ENCODE measurements around the gene VSIG2.
"Not testable (repeated sequence)": the region's sequence is repeated elsewhere in the genome, so short reads cannot be mapped to it uniquely, and the experiment has no call there.

Gene VSIG2

DNA sequence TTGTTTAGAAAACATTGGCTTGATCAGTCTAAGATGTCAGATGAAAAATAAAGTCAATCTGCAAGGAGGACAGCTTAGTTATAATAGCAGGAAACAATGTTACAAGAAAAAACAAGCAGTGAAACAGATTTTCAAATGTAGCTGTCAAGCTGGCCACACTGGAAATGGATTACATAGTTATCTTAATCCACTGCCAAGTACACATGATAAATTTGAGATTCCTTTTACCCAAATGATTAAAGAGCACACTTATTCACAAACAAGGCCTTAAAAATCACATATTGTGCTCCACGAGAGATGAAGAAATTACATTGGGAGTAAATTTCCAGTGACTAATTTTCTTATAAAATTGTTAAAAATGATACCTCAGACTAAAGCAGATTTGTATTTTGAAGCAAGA, 27.5 kb upstream of the VSIG2 start:
- DNase-seq (ENCODE audit: low spot score), result no peak
- no peak overlapping the region for H3K27ac ChIP-seq
- POLR2A ChIA-PET (ENCODE audit: low non-redundant PET), result no interaction called here
- CTCF ChIA-PET, result interaction anchor here (1.5 kb wide), 1 partner anchor 16 kb away, joined by 10 read pairs; no protein-coding TSS in a partner anchor
- TF ChIP-seq, protein P1, sequence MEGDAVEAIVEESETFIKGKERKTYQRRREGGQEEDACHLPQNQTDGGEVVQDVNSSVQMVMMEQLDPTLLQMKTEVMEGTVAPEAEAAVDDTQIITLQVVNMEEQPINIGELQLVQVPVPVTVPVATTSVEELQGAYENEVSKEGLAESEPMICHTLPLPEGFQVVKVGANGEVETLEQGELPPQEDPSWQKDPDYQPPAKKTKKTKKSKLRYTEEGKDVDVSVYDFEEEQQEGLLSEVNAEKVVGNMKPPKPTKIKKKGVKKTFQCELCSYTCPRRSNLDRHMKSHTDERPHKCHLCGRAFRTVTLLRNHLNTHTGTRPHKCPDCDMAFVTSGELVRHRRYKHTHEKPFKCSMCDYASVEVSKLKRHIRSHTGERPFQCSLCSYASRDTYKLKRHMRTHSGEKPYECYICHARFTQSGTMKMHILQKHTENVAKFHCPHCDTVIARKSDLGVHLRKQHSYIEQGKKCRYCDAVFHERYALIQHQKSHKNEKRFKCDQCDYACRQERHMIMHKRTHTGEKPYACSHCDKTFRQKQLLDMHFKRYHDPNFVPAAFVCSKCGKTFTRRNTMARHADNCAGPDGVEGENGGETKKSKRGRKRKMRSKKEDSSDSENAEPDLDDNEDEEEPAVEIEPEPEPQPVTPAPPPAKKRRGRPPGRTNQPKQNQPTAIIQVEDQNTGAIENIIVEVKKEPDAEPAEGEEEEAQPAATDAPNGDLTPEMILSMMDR (conservative IDR thresholded peaks at IDR 0.05; ENCODE audit: low read depth), result no peak

GRCh38 chr11:124778281-124778680, 26.2 kb upstream of the VSIG2 start:
- DNase-seq (ENCODE audit: low spot score), result no peak
- POLR2A ChIA-PET (ENCODE audit: low non-redundant PET), result no interaction called here
- CTCF ChIA-PET, result interaction anchor here (0.5 to 1.5 kb wide), 5 partner anchors 12 to 1430 kb away, joined by 3 to 10 read pairs (median 3); no protein-coding TSS in a partner anchor
- TF ChIP-seq, protein P1 (conservative IDR thresholded peaks at IDR 0.05; ENCODE audit: low read depth), result no peak
- no peak overlapping the region for H3K27ac ChIP-seq

DNA sequence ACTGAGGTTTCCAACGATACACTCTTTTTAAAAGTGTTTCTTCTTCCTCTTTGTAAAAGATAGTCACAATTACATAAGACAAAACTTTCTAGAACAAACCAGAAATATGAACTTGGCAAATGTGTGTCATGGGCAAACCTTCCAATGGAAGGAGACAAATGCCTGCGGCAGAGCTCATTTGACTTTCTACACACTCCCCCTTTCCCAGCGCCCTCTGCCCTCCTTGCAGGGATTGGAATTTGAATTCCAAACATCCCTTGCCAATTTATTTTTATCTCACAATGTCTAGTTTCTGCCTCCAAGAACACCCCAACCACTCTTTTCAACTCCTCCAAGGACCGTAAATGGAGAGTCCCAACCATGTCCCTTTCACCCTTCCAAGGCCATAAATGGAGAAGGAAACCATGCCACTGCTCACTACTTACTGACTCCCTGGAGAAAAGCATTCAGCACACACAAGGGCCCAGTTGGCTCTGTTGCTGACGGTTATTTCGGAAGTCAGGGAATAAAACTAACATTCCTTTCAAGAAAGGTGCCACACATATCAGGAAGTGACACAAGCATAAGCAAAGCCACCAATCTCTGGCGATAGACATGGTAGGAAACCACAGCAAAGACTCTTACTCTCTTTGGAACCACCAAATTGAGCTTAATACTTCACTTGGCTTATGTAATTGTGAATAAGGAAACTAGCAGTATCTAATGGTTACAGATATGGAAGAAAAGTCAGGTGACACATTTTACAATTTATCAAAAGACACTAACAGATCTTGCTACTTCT, 25.0 kb upstream of the VSIG2 start:
- POLR2A ChIA-PET (ENCODE audit: low non-redundant PET), result no interaction called here
- H3K27ac ChIP-seq, result no peak overlapping the region
- DNase-seq (ENCODE audit: low spot score), result no peak
- CTCF ChIA-PET, result no interaction called here
- TF ChIP-seq, protein P1 (conservative IDR thresholded peaks at IDR 0.05; ENCODE audit: low read depth), result no peak

- DNase-seq (ENCODE audit: low spot score); H3K27ac ChIP-seq; POLR2A ChIA-PET (ENCODE audit: low non-redundant PET): not testable (repeated sequence)
- CTCF ChIA-PET, result interaction anchor here (0.6 to 0.7 kb wide), 3 partner anchors 32 to 575 kb away, joined by 4 read pairs; no protein-coding TSS in a partner anchor
Observed at GRCh38 chr11:124770959-124771358, 18.9 kb upstream of the VSIG2 start.

DNA sequence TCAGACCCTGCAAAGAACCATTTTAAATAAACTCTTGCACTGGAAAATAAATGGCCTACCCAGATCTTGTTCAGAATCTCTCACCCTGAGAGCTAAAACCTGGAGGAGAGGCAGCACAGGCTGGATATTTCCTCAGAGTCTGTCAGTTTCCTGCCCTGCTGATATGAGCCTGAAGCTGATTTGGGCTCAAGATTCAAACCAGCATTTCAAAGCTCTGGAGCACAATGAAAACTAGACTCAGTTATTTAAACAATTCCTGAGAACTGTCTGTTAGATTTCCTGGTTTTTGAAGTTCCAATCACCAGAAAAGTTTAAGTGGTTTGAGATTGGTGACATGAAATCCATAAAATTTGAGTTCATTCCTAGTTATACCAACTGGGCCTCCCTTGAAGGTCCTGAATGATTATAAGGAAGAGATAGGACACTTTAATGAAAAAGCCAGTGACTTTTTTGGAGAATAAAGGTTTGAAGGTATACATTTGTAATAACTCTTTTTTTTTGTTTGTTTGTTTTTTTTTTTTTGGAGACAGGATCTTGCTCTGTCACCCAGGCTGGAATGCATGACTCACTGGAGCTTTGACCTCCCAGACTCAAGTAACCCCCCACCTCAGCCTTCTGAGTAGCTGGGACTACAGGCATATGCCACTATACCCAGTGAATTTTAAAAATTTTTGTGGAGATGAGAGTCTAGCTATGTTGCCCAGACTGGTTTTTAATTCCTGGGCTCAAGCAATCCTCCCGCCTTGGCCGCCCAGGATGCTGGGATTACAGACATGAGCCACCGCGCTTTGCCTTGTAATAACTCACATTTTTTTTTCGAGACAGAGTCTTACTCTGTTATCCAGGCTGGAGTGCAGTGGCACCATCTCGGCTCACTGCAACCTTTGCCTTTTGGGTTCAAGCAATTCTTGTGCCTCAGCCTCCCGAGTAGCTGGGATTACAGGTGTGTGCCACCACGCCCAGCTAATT, 18.0 kb upstream of the VSIG2 start:
- no peak for DNase-seq (ENCODE audit: low spot score)
- ChIA-PET POLR2A (ENCODE audit: low non-redundant PET) (no interaction called here), CTCF (interaction anchor here (0.7 to 0.9 kb wide), 3 partner anchors 31 to 355 kb away, joined by 4 read pairs; no protein-coding TSS in a partner anchor)
- TF ChIP-seq, protein P1 (conservative IDR thresholded peaks at IDR 0.05; ENCODE audit: low read depth), result no peak
- H3K27ac ChIP-seq, result no peak overlapping the region

DNA sequence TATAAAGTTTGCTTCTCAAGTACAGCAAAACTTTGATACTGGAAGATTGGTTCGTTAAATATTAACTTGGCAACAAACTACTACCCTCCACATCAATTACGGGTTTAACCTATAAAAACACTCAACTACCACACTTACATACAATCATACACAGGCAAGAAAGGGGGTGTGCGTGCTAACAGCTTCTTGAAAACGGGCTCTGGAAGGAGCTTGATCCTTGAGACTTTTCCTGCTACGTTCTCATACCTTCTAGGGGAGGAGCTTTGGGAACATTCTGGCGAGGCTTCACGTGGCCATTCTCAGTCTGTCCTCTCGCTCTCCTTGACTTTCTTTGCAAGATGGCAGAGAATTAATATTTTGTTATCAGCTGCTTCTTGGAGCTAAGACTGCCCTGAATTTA, 16.9 kb upstream of the VSIG2 start:
- no peak overlapping the region for H3K27ac ChIP-seq
- ChIA-PET POLR2A (ENCODE audit: low non-redundant PET) (no interaction called here), CTCF (no interaction called here)
- DNase-seq (ENCODE audit: low spot score), result no peak
- TF ChIP-seq, protein P1 (conservative IDR thresholded peaks at IDR 0.05; ENCODE audit: low read depth), result no peak

Data from RWPE1 (cell line).